ENCODE data around the gene WDFY1. TPM values are rescaled to one million over a fixed set of nuclear protein-coding genes. Genes with fewer than 3 reads are reported as not detected.
A peak's percentile ranks its signal among the peaks of the same experiment; 100 is the strongest.

WDFY1 gene
- total RNA-seq, 1 donor from 2014 or later: 26.2 TPM

GRCh38 chr2:223920109-223920508 is 25.0 kb downstream of the WDFY1 start:
- intact Hi-C loops (cut with DNase I): no loop called here
- no peak overlapping the region for H3K27ac ChIP-seq

GRCh38 chr2:223918671-223919134 is 26.4 kb downstream of the WDFY1 start:
- intact Hi-C loops (cut with DNase I): no loop called here

More at GRCh38 chr2:223920109-223920508, 25.0 kb downstream of the WDFY1 start:
- Histone ChIP-seq H3K4me1 (peaks cover 4 to 14% of the 10 kb centered on the region in 2 donors), H3K36me3 (peaks cover 4 to 19% of the 10 kb centered on the region in 2 donors), H3K9me3 (no peaks in the 10 kb centered on the region), H3K4me3 (no peak overlapping the region), H3K27me3 (no peaks in the 10 kb centered on the region)
- TF ChIP-seq, protein P1, sequence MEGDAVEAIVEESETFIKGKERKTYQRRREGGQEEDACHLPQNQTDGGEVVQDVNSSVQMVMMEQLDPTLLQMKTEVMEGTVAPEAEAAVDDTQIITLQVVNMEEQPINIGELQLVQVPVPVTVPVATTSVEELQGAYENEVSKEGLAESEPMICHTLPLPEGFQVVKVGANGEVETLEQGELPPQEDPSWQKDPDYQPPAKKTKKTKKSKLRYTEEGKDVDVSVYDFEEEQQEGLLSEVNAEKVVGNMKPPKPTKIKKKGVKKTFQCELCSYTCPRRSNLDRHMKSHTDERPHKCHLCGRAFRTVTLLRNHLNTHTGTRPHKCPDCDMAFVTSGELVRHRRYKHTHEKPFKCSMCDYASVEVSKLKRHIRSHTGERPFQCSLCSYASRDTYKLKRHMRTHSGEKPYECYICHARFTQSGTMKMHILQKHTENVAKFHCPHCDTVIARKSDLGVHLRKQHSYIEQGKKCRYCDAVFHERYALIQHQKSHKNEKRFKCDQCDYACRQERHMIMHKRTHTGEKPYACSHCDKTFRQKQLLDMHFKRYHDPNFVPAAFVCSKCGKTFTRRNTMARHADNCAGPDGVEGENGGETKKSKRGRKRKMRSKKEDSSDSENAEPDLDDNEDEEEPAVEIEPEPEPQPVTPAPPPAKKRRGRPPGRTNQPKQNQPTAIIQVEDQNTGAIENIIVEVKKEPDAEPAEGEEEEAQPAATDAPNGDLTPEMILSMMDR (IDR thresholded peaks at IDR 0.05): no peak
- DNase-seq (ENCODE audit: low spot score in 2 of 2): no peak

DNA sequence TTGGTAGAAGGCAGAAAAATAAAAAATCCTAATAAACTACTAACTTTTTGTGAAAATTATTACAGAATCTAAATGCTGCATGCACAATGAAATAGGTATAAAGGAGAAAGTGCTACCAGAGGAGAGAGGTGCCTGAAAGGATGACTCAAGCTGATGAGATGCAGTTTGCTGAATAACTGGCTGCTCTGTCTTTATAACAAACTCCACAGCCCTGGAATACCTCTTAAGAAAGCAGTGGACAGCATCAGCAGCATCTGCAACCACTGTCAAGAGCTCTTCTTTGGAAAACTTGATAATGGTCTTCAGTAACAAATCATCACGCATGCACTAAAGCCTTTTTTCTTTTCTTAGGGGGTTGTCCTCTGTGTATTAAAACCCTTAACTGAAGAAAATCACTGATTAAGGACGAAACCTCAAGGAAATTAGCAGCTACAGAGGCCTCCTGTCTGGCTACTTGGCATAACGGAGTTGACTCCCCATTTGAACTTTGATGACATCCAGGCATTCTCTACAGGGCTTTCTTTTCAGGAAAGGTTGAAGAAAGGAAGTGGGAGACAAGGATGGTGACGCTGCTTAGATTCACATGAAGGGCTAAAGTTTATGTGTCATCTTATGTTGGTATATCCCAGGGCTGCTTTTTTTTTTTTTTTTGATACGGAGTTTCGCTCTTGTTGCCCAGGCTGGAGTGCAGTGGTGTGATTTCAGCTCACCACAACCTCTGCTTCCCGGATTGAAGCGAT is 28.8 kb downstream of the WDFY1 start:
- Histone ChIP-seq H3K27ac (no peak overlapping the region), H3K4me3 (no peak overlapping the region), H3K9me3 (no peaks in the 10 kb centered on the region), H3K36me3 (peaks cover 4 to 23% of the 10 kb centered on the region in 2 donors), H3K27me3 (no peaks in the 10 kb centered on the region), H3K4me1 (peaks cover 4 to 9% of the 10 kb centered on the region in 2 donors)
- no peak for DNase-seq (ENCODE audit: low spot score in 2 of 2)
- TF ChIP-seq, protein P1 (IDR thresholded peaks at IDR 0.05): no peak
- intact Hi-C loops (cut with DNase I): no loop called here

More at GRCh38 chr2:223918671-223919134, 26.4 kb downstream of the WDFY1 start:
- TF ChIP-seq, protein P1 (IDR thresholded peaks at IDR 0.05): no peak
- Histone ChIP-seq H3K36me3 (peaks cover 4 to 19% of the 10 kb centered on the region in 2 donors), H3K27me3 (no peaks in the 10 kb centered on the region), H3K4me3 (no peak overlapping the region), H3K9me3 (no peaks in the 10 kb centered on the region), H3K27ac (peak overlapping the region; percentile 43 to 48), H3K4me1 (peaks cover 4 to 9% of the 10 kb centered on the region in 2 donors)
- DNase-seq (ENCODE audit: low spot score in 2 of 2): no peak

- no peaks in the 10 kb centered on the region for H3K9me3 ChIP-seq
- no peak overlapping the region for H3K27ac ChIP-seq
- TF ChIP-seq, protein P1 (IDR thresholded peaks at IDR 0.05): no peak
- no peak for DNase-seq (ENCODE audit: low spot score in 2 of 2)
- intact Hi-C loops (cut with DNase I): no loop called here
- peaks cover 4 to 9% of the 10 kb centered on the region in 2 donors for H3K4me1 ChIP-seq
- H3K36me3 ChIP-seq: peaks cover 4 to 23% of the 10 kb centered on the region in 2 donors
- H3K4me3 ChIP-seq: no peak overlapping the region
- no peaks in the 10 kb centered on the region for H3K27me3 ChIP-seq
These were observed 30.1 kb downstream of the WDFY1 start for GRCh38 chr2:223915071-223915470.

DNA sequence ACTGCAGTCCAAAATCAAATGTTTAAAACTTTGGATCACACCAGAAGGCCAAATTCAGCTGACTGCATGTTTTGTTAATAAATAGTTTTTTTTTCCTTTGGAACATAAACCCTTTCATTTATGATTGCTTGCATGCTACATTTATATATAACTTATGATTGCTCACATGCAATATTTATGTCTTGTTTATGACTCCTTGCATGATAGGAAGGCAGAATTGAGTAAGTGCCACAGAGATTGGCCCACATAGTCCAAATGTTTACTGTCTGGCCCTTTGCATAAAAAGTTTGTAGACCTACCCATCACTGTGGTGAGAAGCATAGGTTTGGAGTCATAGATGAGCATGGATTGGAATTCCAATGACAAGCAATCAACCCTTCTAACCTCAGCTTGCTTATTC is 30.8 kb downstream of the WDFY1 start:
- H3K9me3 ChIP-seq: no peaks in the 10 kb centered on the region
- no peak overlapping the region for H3K27ac ChIP-seq
- no peaks in the 10 kb centered on the region for H3K27me3 ChIP-seq
- no peak overlapping the region for H3K4me3 ChIP-seq
- intact Hi-C loops (cut with DNase I): no loop called here
- TF ChIP-seq, protein P1 (IDR thresholded peaks at IDR 0.05): no peak
- peaks cover 4 to 6% of the 10 kb centered on the region in 2 donors for H3K4me1 ChIP-seq
- peaks cover 4 to 23% of the 10 kb centered on the region in 2 donors for H3K36me3 ChIP-seq
- no peak for DNase-seq (ENCODE audit: low spot score in 2 of 2)

Measured in ascending aorta (tissue), 2 donors.